ENCODE data around the gene DTNB. TPM values are rescaled to one million over a fixed set of nuclear protein-coding genes. Genes with fewer than 3 reads are reported as not detected.

Gene DTNB
- polyA plus RNA-seq, 1 of the 3 experiments (the other 2 are of a cell fraction), result 15.3 TPM

DNA sequence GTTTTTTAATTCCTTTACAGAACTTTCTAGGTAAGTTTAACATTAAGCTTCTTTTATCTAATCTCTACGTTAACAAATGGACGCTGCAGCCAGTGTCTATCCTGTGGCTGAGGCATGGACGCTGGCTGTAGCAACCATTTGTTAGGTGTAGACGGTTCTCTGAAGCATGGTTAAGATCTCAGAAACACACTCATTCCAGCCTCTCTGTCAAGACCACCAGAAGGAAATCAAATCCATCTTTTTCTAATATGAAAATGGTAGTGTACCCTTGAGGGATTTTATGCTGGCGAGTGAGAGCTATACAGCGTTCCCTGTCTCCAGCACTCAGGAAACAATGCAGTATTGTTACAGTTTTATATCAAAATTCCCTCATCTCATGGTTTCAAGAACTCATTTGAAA lies 78.0 kb downstream of the DTNB start (continued):
- TF ChIP-seq RFX5 (IDR thresholded peaks at IDR 0.05; ENCODE audit: low read length), result no peak

DNA sequence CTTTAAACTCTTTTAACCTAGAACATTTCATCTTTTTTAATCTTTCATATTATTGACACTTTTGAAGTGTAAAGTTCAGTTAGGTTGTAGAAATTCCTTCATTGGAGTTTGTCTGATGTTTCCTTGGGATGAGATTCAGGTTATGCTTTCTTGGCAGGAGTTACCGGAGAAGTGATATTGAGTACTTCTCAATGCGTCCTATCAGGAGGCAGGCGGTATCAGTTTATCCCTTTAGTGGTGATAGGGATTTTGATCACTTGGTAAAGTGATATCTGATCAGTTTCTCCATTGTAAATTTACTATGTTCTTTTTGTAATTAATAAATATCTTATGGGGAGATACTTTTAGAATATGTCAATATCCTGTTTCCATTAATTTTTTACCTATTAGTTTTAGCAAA lies 78.4 kb downstream of the DTNB start:
- H3K9ac ChIP-seq, result no peak overlapping the region
- ChIA-PET POLR2A (no interaction called here), CTCF (interaction anchor here (1.2 to 2.8 kb wide), 4 partner anchors 10 to 233 kb away, joined by 3 to 9 read pairs (median 4); no protein-coding TSS in a partner anchor)
- H3K27me3 ChIP-seq (ENCODE audit: insufficient read depth), result no peaks in the 10 kb centered on the region
- 97% methylated on average over 3 of the region's 3 CpGs for WGBS (ENCODE audit: low lambda C conversion rate)
- H4K20me1 ChIP-seq (ENCODE audit: insufficient read depth), result no peaks in the 10 kb centered on the region
- H3K4me2 ChIP-seq, result no peak overlapping the region
- DNase-seq, result no peak
- H3K79me2 ChIP-seq (ENCODE audit: insufficient read depth), result no peaks in the 10 kb centered on the region
- no peak overlapping the region for H2AFZ ChIP-seq (ENCODE audit: low read depth)
- no peaks in the 10 kb centered on the region for H3K9me2 ChIP-seq
- H3K27ac ChIP-seq (ENCODE audit: low read depth in 2 of 2, low read length in 1 of 2), result no peak overlapping the region
- H3K4me1 ChIP-seq (ENCODE audit: control insufficient read depth in 1 of 2, insufficient read depth in 2 of 2, low read depth in 1 of 2, low read length in 1 of 2), result peaks cover 7 to 8% of the 10 kb centered on the region in 2 experiments; a peak in 2 of 4 replicates
- H3F3A ChIP-seq (replicated peaks; ENCODE audit: insufficient read depth), result peaks cover 12% of the 10 kb centered on the region
- H3K9me3 ChIP-seq, result no peaks in the 10 kb centered on the region
- TF ChIP-seq CHD2 (IDR thresholded peaks at IDR 0.05; ENCODE audit: low read length, partially characterized antibody), result no peak
- no peak for TF ChIP-seq EP300 (IDR thresholded peaks at IDR 0.05; ENCODE audit: borderline replicate concordance in 1 of 2, low read depth in 1 of 2, low read length in 1 of 2)
- TF ChIP-seq FOXJ3 (CRISPR knock-in tag; IDR thresholded peaks at IDR 0.05), result no peak
- TF ChIP-seq, protein P1, sequence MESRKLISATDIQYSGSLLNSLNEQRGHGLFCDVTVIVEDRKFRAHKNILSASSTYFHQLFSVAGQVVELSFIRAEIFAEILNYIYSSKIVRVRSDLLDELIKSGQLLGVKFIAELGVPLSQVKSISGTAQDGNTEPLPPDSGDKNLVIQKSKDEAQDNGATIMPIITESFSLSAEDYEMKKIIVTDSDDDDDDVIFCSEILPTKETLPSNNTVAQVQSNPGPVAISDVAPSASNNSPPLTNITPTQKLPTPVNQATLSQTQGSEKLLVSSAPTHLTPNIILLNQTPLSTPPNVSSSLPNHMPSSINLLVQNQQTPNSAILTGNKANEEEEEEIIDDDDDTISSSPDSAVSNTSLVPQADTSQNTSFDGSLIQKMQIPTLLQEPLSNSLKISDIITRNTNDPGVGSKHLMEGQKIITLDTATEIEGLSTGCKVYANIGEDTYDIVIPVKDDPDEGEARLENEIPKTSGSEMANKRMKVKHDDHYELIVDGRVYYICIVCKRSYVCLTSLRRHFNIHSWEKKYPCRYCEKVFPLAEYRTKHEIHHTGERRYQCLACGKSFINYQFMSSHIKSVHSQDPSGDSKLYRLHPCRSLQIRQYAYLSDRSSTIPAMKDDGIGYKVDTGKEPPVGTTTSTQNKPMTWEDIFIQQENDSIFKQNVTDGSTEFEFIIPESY (IDR thresholded peaks at IDR 0.05; ENCODE audit: borderline replicate concordance, low read depth), result no peak
- TF ChIP-seq, protein P2, sequence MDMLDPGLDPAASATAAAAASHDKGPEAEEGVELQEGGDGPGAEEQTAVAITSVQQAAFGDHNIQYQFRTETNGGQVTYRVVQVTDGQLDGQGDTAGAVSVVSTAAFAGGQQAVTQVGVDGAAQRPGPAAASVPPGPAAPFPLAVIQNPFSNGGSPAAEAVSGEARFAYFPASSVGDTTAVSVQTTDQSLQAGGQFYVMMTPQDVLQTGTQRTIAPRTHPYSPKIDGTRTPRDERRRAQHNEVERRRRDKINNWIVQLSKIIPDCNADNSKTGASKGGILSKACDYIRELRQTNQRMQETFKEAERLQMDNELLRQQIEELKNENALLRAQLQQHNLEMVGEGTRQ (IDR thresholded peaks at IDR 0.05; ENCODE audit: borderline replicate concordance, low read depth, low read length), result no peak
- H3K4me3 ChIP-seq (ENCODE audit: low read depth in 2 of 2, low read length in 1 of 2), result no peak overlapping the region
- H3K36me3 ChIP-seq (replicated peaks in 1 of 2; ENCODE audit: control insufficient read depth in 1 of 2, insufficient read depth in 2 of 2, low read length in 1 of 2), result no peaks in the 10 kb centered on the region

DNA sequence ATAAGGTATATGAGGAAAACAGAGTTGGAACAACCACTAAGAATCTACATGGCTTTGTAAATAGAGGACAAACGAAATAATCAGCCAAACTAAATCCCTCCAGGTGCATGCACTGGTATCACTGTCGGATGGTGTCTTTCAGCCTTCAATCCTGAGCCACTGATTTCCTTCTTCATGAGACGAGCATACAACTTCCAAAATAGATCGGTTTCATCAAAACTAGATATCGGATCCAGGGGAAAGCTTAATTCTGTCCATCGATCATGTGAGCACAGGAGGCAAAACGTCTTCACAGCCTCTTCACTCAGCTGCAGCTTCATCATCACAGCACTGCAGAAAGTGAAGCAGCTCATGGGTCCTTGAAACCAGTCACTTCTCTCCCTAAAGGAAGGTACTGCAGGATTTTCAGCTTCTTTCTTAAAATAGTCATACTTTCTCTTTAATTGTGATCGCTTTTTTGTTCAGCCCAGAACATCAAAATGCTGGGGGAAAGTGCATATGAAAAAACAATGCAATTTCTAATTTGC lies 80.5 kb downstream of the DTNB start:
- Histone ChIP-seq H3K9me3 (no peaks in the 10 kb centered on the region), H3K4me1 (ENCODE audit: control insufficient read depth in 1 of 2, insufficient read depth in 2 of 2, low read depth in 1 of 2, low read length in 1 of 2) (peaks cover 8% of the 10 kb centered on the region in 2 experiments; a peak in 3 of 4 replicates), H3K9me2 (no peaks in the 10 kb centered on the region), H3K4me3 (ENCODE audit: low read depth in 2 of 2, low read length in 1 of 2) (no peak overlapping the region), H4K20me1 (ENCODE audit: insufficient read depth) (no peaks in the 10 kb centered on the region), H3K27me3 (ENCODE audit: insufficient read depth) (no peaks in the 10 kb centered on the region), H3K36me3 (replicated peaks in 1 of 2; ENCODE audit: control insufficient read depth in 1 of 2, insufficient read depth in 2 of 2, low read length in 1 of 2) (no peaks in the 10 kb centered on the region), H3K4me2 (no peak overlapping the region; the same call in 1 of the 2 replicates), H3K79me2 (ENCODE audit: insufficient read depth) (no peaks in the 10 kb centered on the region), H3K9ac (no peak overlapping the region), H2AFZ (ENCODE audit: low read depth) (no peak overlapping the region), H3F3A (replicated peaks; ENCODE audit: insufficient read depth) (peaks cover 12% of the 10 kb centered on the region), H3K27ac (ENCODE audit: low read depth in 2 of 2, low read length in 1 of 2) (no peak overlapping the region)
- ChIA-PET POLR2A (no interaction called here), CTCF (interaction anchor here (0.8 to 1.8 kb wide), 6 partner anchors 46 to 284 kb away, joined by 3 to 8 read pairs (median 3); partner anchors contain the start of gene DNMT3A)
- TF ChIP-seq RFX5 (IDR thresholded peaks at IDR 0.05; ENCODE audit: low read length), result no peak
- no peak for TF ChIP-seq CHD2 (IDR thresholded peaks at IDR 0.05; ENCODE audit: low read length, partially characterized antibody)
- WGBS (ENCODE audit: low lambda C conversion rate), result 91% methylated on average over 8 of the region's 8 CpGs
- DNase-seq, result no peak

All from SK-N-SH (cell line).